ENCODE results near the gene CTAG2.
"Not testable (repeated sequence)": the region's sequence is repeated elsewhere in the genome, so short reads cannot be mapped to it uniquely, and the experiment has no call there.

DNA sequence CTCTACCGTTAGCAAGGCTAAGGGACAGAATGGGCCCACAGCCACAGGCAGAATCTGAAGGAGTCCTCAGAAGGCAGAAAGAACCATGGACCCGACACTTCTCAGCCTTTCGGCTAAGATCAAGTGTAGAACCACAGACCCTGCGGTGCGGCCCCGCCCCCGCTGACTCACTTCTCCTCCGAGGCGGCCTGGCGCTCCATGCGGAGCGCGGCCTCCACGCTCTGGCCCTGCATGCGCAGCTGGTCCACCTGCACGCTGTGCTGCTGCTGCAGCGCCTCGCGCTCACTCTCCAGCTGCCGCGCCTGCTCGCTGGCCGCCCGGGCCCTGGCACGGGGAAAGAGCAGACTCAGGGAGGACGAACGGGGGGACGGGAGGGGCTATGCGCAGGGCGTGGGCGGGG lies 9.7 kb downstream of the CTAG2 start:
- TF ChIP-seq, protein P1, sequence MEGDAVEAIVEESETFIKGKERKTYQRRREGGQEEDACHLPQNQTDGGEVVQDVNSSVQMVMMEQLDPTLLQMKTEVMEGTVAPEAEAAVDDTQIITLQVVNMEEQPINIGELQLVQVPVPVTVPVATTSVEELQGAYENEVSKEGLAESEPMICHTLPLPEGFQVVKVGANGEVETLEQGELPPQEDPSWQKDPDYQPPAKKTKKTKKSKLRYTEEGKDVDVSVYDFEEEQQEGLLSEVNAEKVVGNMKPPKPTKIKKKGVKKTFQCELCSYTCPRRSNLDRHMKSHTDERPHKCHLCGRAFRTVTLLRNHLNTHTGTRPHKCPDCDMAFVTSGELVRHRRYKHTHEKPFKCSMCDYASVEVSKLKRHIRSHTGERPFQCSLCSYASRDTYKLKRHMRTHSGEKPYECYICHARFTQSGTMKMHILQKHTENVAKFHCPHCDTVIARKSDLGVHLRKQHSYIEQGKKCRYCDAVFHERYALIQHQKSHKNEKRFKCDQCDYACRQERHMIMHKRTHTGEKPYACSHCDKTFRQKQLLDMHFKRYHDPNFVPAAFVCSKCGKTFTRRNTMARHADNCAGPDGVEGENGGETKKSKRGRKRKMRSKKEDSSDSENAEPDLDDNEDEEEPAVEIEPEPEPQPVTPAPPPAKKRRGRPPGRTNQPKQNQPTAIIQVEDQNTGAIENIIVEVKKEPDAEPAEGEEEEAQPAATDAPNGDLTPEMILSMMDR (IDR thresholded peaks at IDR 0.05): not testable (repeated sequence)
- not testable (repeated sequence) for TF ChIP-seq POLR2A (IDR thresholded peaks at IDR 0.05)
